Motor neuron (in vitro differentiated cells): ENCODE results near the gene KDSR. TPM values are rescaled to one million over a fixed set of nuclear protein-coding genes. Genes with fewer than 3 reads are reported as not detected.
A peak's percentile ranks its signal among the peaks of the same experiment; 100 is the strongest.
"Not testable (repeated sequence)": the region's sequence is repeated elsewhere in the genome, so short reads cannot be mapped to it uniquely, and the experiment has no call there.

Experiments
- ATAC-seq, 8 experiments: fragments of 200-7000 bp; cut with Tn5 transposase; replicated peaks in 6 of 8; 2 replicates each; pipeline ENCODE4 v1.8.0; 2021; ENCODE audit warnings: mild to moderate bottlenecking in 8 of 8, moderate library complexity in 8 of 8
- H3K27ac ChIP-seq, 2 donors: fragments of 250-450 bp; sonication (Bioruptor Pico); 2 replicates each; pipeline ENCODE4 v1.9.0; 2021; ENCODE audit warnings: antibody characterized with exemption in 2 of 2, mild to moderate bottlenecking in 2 of 2, moderate library complexity in 1 of 2
- H3K4me1 ChIP-seq, 2 donors: fragments of 250-450 bp; sonication (Bioruptor Pico); replicated peaks in 1 of 2; 2 replicates each; pipeline ENCODE4 v1.6.1; 2021; ENCODE audit warnings: antibody characterized with exemption in 2 of 2, mild to moderate bottlenecking in 2 of 2, moderate library complexity in 1 of 2
- H3K4me3 ChIP-seq, 5 donors: fragments of 250-450 bp; sonication (Bioruptor Pico); 2 replicates each; pipeline ENCODE4 v1.9.0; 2021; ENCODE audit warnings: antibody characterized with exemption in 5 of 5, mild to moderate bottlenecking in 5 of 5, moderate library complexity in 4 of 5
- WGBS, 10 experiments: fragments of 450-650 bp; shearing (Covaris generic); methylation state at CpG; one replicate each; pipeline ENCODE4 v1.0.0; 2022; 5-methylcytosine and 5-hydroxymethylcytosine counted together
- in situ Hi-C, 9 experiments: fragments of 400-800 bp; cut with MboI; loops; one replicate each; pipeline ENCODE4 v1.15.0; 2021; ENCODE audit warnings: low sequenced_read_pairs in 9 of 9, low pct_unique_long_range_greater_than_20kb in 2 of 9; ENCODE audit not compliant: unreplicated experiment in 9 of 9
- total RNA-seq, 8 experiments: library from RNA; unstranded; fragments of 300-600 nt; gene quantifications; 2 replicates each; pipeline versions ENCODE4 v1.2.3 to v1.2.4, GENCODE V29; 2022

KDSR gene
- total RNA-seq, 8 experiments from 2014 or later, result 12.3 to 28.1 (median 21.4) TPM

DNA sequence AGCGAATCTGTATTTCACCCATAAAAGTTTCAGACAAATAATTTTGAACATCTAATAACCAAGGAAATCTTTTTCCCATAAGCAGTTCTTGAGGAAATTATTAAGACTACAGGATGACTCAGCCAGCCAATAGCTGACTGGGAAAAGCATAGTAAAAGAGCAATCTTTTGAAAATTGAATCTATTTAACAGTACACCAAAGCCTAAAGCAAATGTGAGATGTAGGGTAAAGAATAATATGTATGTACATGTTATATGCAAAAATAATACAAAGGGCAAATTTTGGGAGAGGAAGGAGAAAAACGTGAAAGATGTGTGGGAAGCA is 12.6 kb upstream of the KDSR start:
- H3K4me1 ChIP-seq, result no peaks in the 10 kb centered on the region
- no peak overlapping the region for H3K4me3 ChIP-seq
- ATAC-seq, result no peak
- in situ Hi-C loops, result no loop called here
- 0 to 90% (median 73%) methylated on average over 1 to 2 of the region's 2 CpGs for WGBS, 10 experiments
- no peak overlapping the region for H3K27ac ChIP-seq

- no peak overlapping the region for H3K4me3 ChIP-seq
- H3K27ac ChIP-seq, result no peak overlapping the region
- WGBS, 10 experiments, result 50 to 93% (median 80%) methylated on average over 3 to 4 of the region's 4 CpGs
- no peaks in the 10 kb centered on the region for H3K4me1 ChIP-seq
- in situ Hi-C loops, result no loop called here
- ATAC-seq, result no peak
Observed at GRCh38 chr18:63378919-63379638, 12.1 kb upstream of the KDSR start.

DNA sequence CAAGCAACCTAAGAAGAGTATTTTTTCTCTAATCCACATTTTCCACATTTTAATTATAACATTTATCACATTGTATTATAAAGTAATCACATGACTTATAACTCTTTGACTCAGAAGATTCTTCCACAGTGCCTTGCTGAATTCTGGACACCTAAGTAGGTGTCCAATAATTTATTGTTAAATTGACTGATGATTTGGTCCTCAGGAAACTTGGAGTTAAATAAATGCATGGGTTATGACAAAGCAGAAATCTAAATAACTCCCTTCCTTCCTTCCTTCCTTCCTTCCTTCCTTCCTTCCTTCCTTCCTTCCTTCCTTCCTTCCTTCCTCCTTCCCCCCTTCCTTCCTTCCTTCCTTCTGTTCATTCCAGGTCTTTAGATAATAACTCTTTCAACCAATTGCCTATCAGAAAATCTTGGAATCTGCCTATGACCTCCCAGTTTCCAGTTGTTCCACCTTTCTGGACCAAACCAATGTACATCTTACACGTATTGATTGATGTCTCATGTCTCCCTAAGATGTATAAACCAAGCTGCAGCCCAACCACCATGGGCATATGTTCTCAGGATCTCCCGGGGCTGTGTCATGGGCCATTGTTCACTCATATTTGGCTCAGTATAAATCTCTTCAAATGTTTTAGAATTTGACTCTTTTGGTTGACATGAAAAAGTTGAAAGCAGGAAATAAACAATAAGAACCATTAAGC is 10.4 kb upstream of the KDSR start:
- Histone ChIP-seq H3K4me3 (no peak overlapping the region), H3K27ac (no peak overlapping the region), H3K4me1 (no peaks in the 10 kb centered on the region)
- WGBS, 10 experiments, result 39 to 100% (median 80%) methylated on average over 1 to 2 of the region's 2 CpGs; no CpG with 5 or more reads in 2 of the 10 experiments
- in situ Hi-C loops, result no loop called here
- ATAC-seq, result no peak

DNA sequence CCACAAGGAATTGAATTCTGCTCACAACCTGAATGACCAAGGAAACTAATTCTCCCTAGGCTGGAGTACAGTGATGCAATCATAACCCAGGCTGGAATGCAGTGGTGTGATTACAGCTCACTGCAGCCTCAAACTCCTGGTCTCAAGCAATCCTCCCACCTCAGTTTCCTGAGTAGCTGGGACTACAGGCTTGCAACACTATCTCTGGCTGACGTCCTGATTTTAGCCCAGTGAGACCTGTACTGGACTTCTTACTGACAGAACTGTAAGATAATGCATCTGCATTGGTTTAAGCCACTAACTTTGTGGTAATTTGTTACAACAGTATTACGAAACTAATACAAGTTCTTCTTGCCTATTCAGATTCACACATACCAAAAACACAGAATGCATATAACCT is 9.5 kb upstream of the KDSR start:
- in situ Hi-C loops, result no loop called here
- no peak overlapping the region for H3K4me3 ChIP-seq
- H3K27ac ChIP-seq, result no peak overlapping the region
- H3K4me1 ChIP-seq, result no peaks in the 10 kb centered on the region
- WGBS, 10 experiments, result 42 to 93% (median 83%) methylated on average over 1 to 2 of the region's 2 CpGs; no CpG with 5 or more reads in 3 of the 10 experiments
- ATAC-seq, result no peak

- WGBS, 10 experiments, result 60 to 100% (median 88%) methylated on average over 1 of the region's 1 CpG; no CpG with 5 or more reads in 3 of the 10 experiments
- Histone ChIP-seq H3K27ac (no peak overlapping the region), H3K4me1 (no peaks in the 10 kb centered on the region), H3K4me3 (no peak overlapping the region)
- in situ Hi-C loops, result no loop called here
- no peak for ATAC-seq
Observed at GRCh38 chr18:63374540-63374939, 7.5 kb upstream of the KDSR start.

GRCh38 chr18:63373161-63373560 is 6.2 kb upstream of the KDSR start:
- Histone ChIP-seq H3K27ac (no peak overlapping the region), H3K4me1 (no peaks in the 10 kb centered on the region), H3K4me3 (no peak overlapping the region)
- ATAC-seq, result no peak
- in situ Hi-C loops, result no loop called here
- 43 to 100% (median 67%) methylated on average over 1 of the region's 1 CpG; no CpG with 5 or more reads in 2 of the 10 experiments for WGBS, 10 experiments

GRCh38 chr18:63368611-63369010 is 1.6 kb upstream of the KDSR start:
- ATAC-seq, result no peak
- no peak overlapping the region for H3K4me3 ChIP-seq
- H3K27ac ChIP-seq, result no peak overlapping the region
- WGBS, 10 experiments, result 37 to 98% (median 90%) methylated on average over 3 to 4 of the region's 4 CpGs
- in situ Hi-C loops, result no loop called here
- H3K4me1 ChIP-seq, result peaks cover 8 to 13% of the 10 kb centered on the region in 2 donors

- WGBS, 10 experiments, result 0 to 5% (median 0%) methylated on average over 1 to 13 of the region's 65 CpGs; no CpG with 5 or more reads in 3 of the 10 experiments
- in situ Hi-C loops, result no loop called here
- H3K4me1 ChIP-seq, result peaks cover 8 to 13% of the 10 kb centered on the region in 2 donors
- H3K27ac ChIP-seq, result peak overlapping the region; percentile 81 to 92
- H3K4me3 ChIP-seq, result peak overlapping the region; percentile 79 to 98 (median 85)
- peak; percentile 1 to 17 (median 6) for ATAC-seq
Observed at GRCh38 chr18:63366213-63367052, 573 bp downstream of the KDSR start.

- in situ Hi-C loops, result no loop called here
- H3K4me1 ChIP-seq, result peaks cover 8 to 13% of the 10 kb centered on the region in 2 donors
- H3K27ac ChIP-seq, result no peak overlapping the region
- 0 to 20% (median 3%) methylated on average over 1 to 7 of the region's 12 CpGs; no CpG with 5 or more reads in 2 of the 10 experiments for WGBS, 10 experiments
- no peak for ATAC-seq
- peak overlapping the region; percentile 79 to 98 (median 85) for H3K4me3 ChIP-seq
Observed at GRCh38 chr18:63365876-63366212, 1.2 kb downstream of the KDSR start.

GRCh38 chr18:63363951-63364350 is 3.1 kb downstream of the KDSR start:
- no peak overlapping the region for H3K4me3 ChIP-seq
- in situ Hi-C loops, result no loop called here
- WGBS, 10 experiments, result 80 to 100% (median 100%) methylated on average over 1 to 2 of the region's 2 CpGs; no CpG with 5 or more reads in 5 of the 10 experiments
- H3K4me1 ChIP-seq, result peaks cover 8 to 13% of the 10 kb centered on the region in 2 donors
- no peak overlapping the region for H3K27ac ChIP-seq
- ATAC-seq, result no peak

GRCh38 chr18:63363420-63363819 is 3.6 kb downstream of the KDSR start:
- H3K27ac ChIP-seq, ATAC-seq, H3K4me3 ChIP-seq, in situ Hi-C loops: not testable (repeated sequence)
- peaks cover 8 to 13% of the 10 kb centered on the region in 2 donors for H3K4me1 ChIP-seq
- no CpG with 5 or more reads among the region's 2 CpGs for WGBS, 10 experiments

DNA sequence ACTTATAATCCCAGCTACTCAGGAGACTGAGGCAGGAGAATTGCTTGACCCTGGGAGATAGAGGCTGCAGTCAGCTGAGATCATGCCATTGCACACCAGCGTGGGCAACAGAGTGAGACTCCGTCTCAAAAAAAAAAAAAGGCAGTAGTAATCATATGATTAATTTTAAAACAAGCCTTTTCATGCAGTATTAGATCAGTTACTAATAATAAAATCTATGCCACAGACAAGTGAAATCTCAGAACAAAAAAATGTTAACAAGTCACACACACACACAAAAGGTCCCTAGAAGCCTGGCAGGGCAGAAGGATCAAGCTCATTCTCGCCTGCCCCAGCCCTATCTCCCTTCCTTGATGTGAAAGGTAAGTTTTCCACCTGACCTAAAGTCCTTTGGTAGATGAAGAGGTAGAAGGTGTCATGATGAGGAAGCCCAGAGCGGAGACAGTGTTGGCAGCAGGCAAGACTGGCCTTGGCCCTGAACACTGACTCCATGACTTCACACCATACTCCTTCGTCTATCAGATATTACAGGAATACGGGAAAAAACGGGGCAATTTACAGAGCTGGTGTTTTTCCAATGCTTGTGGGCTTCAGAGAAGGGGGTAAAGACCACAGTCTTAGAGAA is 10.6 kb downstream of the KDSR start:
- in situ Hi-C loops, result no loop called here
- Histone ChIP-seq H3K27ac (no peak overlapping the region), H3K4me1 (no peaks in the 10 kb centered on the region), H3K4me3 (no peak overlapping the region)
- ATAC-seq, result peak in 1 of 8 experiments; percentile 55
- WGBS, 10 experiments, result 64 to 100% (median 93%) methylated on average over 3 to 6 of the region's 7 CpGs; no CpG with 5 or more reads in 3 of the 10 experiments

DNA sequence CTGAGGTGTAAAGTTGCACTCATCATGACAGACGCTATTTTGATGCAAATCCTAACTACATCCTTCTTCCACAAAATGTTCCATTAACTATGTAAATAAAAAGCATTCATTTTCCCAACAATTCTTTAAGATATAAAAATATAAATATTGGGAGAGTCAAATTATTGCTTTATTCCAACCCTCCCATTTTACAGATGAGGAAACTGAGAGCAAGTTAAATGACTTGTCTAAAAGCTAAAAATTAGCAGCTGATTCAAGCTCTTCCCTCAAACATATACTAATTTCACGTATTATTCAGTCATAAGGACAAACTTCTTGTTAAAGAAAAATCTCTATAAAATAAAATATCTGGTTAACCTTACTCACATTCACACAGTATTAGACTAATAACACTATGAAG is 16.8 kb downstream of the KDSR start:
- in situ Hi-C loops, result no loop called here
- no peaks in the 10 kb centered on the region for H3K4me1 ChIP-seq
- 0 to 50% (median 50%) methylated on average over 1 to 2 of the region's 2 CpGs; no CpG with 5 or more reads in 1 of the 10 experiments for WGBS, 10 experiments
- ATAC-seq, result no peak
- no peak overlapping the region for H3K27ac ChIP-seq
- H3K4me3 ChIP-seq, result no peak overlapping the region
